Measurements from ENCODE around the gene LTBP1.

GRCh38 chr2:33247365-33247764 is 300.6 kb downstream of the LTBP1 start:
- TF ChIP-seq, protein P1, sequence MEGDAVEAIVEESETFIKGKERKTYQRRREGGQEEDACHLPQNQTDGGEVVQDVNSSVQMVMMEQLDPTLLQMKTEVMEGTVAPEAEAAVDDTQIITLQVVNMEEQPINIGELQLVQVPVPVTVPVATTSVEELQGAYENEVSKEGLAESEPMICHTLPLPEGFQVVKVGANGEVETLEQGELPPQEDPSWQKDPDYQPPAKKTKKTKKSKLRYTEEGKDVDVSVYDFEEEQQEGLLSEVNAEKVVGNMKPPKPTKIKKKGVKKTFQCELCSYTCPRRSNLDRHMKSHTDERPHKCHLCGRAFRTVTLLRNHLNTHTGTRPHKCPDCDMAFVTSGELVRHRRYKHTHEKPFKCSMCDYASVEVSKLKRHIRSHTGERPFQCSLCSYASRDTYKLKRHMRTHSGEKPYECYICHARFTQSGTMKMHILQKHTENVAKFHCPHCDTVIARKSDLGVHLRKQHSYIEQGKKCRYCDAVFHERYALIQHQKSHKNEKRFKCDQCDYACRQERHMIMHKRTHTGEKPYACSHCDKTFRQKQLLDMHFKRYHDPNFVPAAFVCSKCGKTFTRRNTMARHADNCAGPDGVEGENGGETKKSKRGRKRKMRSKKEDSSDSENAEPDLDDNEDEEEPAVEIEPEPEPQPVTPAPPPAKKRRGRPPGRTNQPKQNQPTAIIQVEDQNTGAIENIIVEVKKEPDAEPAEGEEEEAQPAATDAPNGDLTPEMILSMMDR (IDR thresholded peaks at IDR 0.05), result no peak
- TF ChIP-seq POLR2A (IDR thresholded peaks at IDR 0.05) (no peak), EP300 (IDR thresholded peaks at IDR 0.05) (no peak)

All from ovary (tissue), 3 donors.